GM23338 (cell line): ENCODE data around the gene SLC16A5. TPM values are rescaled to one million over a fixed set of nuclear protein-coding genes. Genes with fewer than 3 reads are reported as not detected.
A peak's percentile ranks its signal among the peaks of the same experiment; 100 is the strongest.

Experiments used
- ATAC-seq: fragments of 200-7000 bp; cut with Tn5 transposase; 3 replicates; pipeline ENCODE4 v1.9.1; 2020
- DNase-seq: peaks from one replicate; pipeline ENCODE4 v3.0.0-alpha.2; 2015; ENCODE audit warnings: low spot score
- H2AFZ ChIP-seq: fragments of 200-600 bp; sonication (generic); 2 replicates; pipeline ENCODE4 v1.8.0; 2016; ENCODE audit warnings: antibody characterized with exemption, mild to moderate bottlenecking, moderate library complexity
- H3F3A ChIP-seq: fragments of 200-600 bp; sonication (generic); replicated peaks from 2 replicates; pipeline ENCODE4 v1.8.0; 2017; ENCODE audit warnings: antibody characterized with exemption, mixed run types, low read depth
- H3K27ac ChIP-seq: fragments of 200-600 bp; sonication (generic); 2 replicates; pipeline ENCODE4 v1.6.1; 2016; ENCODE audit warnings: low read depth
- H3K27me3 ChIP-seq: fragments of 200-600 bp; sonication (generic); 2 replicates; pipeline ENCODE4 v1.8.0; 2016; ENCODE audit warnings: mild to moderate bottlenecking, mixed run types, moderate library complexity; ENCODE audit not compliant: insufficient read depth
- H3K36me3 ChIP-seq: fragments of 200-600 bp; sonication (generic); 2 replicates; pipeline ENCODE4 v1.8.0; 2016; ENCODE audit warnings: mild to moderate bottlenecking; ENCODE audit not compliant: insufficient read depth
- H3K4me1 ChIP-seq: fragments of 200-600 bp; sonication (generic); 2 replicates; pipeline ENCODE4 v1.8.0; 2016; ENCODE audit warnings: mild to moderate bottlenecking, moderate library complexity; ENCODE audit not compliant: insufficient read depth
- H3K4me2 ChIP-seq: fragments of 200-600 bp; sonication (generic); 2 replicates; pipeline ENCODE4 v1.7.1; 2017; ENCODE audit warnings: mixed run types
- H3K4me3 ChIP-seq: fragments of 200-600 bp; sonication (generic); 2 replicates; pipeline ENCODE4 v1.6.1; 2016; ENCODE audit warnings: mixed run types
- H3K79me2 ChIP-seq: fragments of 200-600 bp; sonication (generic); replicated peaks from 2 replicates; pipeline ENCODE4 v1.8.0; 2017; ENCODE audit warnings: mild to moderate bottlenecking; ENCODE audit not compliant: insufficient read depth
- H3K9me2 ChIP-seq: fragments of 200-600 bp; sonication (generic); 2 replicates; pipeline ENCODE4 v1.8.0; 2017; ENCODE audit not compliant: insufficient read depth
- H4K20me1 ChIP-seq: fragments of 200-600 bp; sonication (generic); replicated peaks from 2 replicates; pipeline ENCODE4 v1.8.0; 2017; ENCODE audit warnings: mild to moderate bottlenecking; ENCODE audit not compliant: insufficient read depth
- H3K27ac Mint-ChIP-seq: 2 replicates; pipeline ENCODE4 v1.8.0; 2020; ENCODE audit warnings: inconsistent platforms, mild to moderate bottlenecking, moderate library complexity, mixed read lengths
- H3K27me3 Mint-ChIP-seq: 3 replicates; pipeline ENCODE4 v1.8.0; 2022; ENCODE audit warnings: low read depth, mild to moderate bottlenecking, moderate library complexity, mixed read lengths, inconsistent platforms; ENCODE audit not compliant: insufficient read depth, poor library complexity
- H3K36me3 Mint-ChIP-seq: 3 replicates; pipeline ENCODE4 v1.8.0; 2021; ENCODE audit warnings: low read depth, mild to moderate bottlenecking, inconsistent platforms, moderate library complexity, mixed read lengths
- H3K4me1 Mint-ChIP-seq: 3 replicates; pipeline ENCODE4 v1.8.0; 2020; ENCODE audit warnings: mild to moderate bottlenecking, inconsistent platforms, mixed read lengths
- H3K4me3 Mint-ChIP-seq: 3 replicates; pipeline ENCODE4 v1.8.0; 2021; ENCODE audit warnings: moderate library complexity, mild to moderate bottlenecking, inconsistent platforms, mixed read lengths
- H3K9me3 Mint-ChIP-seq: 3 replicates; pipeline ENCODE4 v1.8.0; 2020; ENCODE audit warnings: moderate library complexity, mild to moderate bottlenecking, inconsistent platforms, mixed read lengths
- CTCF ChIP-seq, 2 experiments: fragments of 200-600 bp in 1 of 2; sonication (generic) in 1 of 2; conservative IDR thresholded peaks; 2 replicates each; pipeline versions ENCODE4 v1.5.1 to v1.6.1; 2016 to 2017; ENCODE audit warnings: antibody characterized with exemption in 2 of 2, low read depth in 2 of 2, mild to moderate bottlenecking in 2 of 2, moderate library complexity in 1 of 2
- ETS1 ChIP-seq: IDR thresholded peaks from 2 replicates; pipeline ENCODE4 v1.6.1; 2016; ENCODE audit warnings: antibody characterized with exemption
- EZH2 ChIP-seq: fragments of 200-600 bp; sonication (generic); IDR thresholded peaks from one replicate; pipeline ENCODE4 v1.8.0; 2017; ENCODE audit warnings: antibody characterized with exemption, mild to moderate bottlenecking, low read depth; ENCODE audit not compliant: unreplicated experiment
- EZH2phosphoT487 ChIP-seq: fragments of 200-600 bp; sonication (generic); IDR thresholded peaks from one replicate; pipeline ENCODE4 v1.8.1; 2018; ENCODE audit warnings: antibody characterized with exemption; ENCODE audit not compliant: unreplicated experiment
- JUNB ChIP-seq: IDR thresholded peaks from one replicate; pipeline ENCODE4 v1.6.1; 2016; ENCODE audit warnings: antibody characterized with exemption; ENCODE audit not compliant: unreplicated experiment
- NANOG ChIP-seq: IDR thresholded peaks from 2 replicates; pipeline ENCODE4 v1.6.1; 2016; ENCODE audit warnings: antibody characterized with exemption, borderline replicate concordance
- REST ChIP-seq: IDR thresholded peaks from one replicate; pipeline ENCODE4 v1.6.1; 2018; ENCODE audit warnings: antibody characterized with exemption; ENCODE audit not compliant: unreplicated experiment
- STAT1 ChIP-seq: IDR thresholded peaks from one replicate; pipeline ENCODE4 v1.6.1; 2016; ENCODE audit warnings: antibody characterized with exemption; ENCODE audit not compliant: unreplicated experiment
- ZNF114 ChIP-seq: fragments of 250-450 bp; sonication (Bioruptor Pico); IDR thresholded peaks from 2 replicates; pipeline ENCODE4 v1.5.0; 2020; ENCODE audit warnings: mild to moderate bottlenecking, moderate library complexity
- ZNF462 ChIP-seq: fragments of 250-450 bp; sonication (Bioruptor Pico); IDR thresholded peaks from 2 replicates; pipeline ENCODE4 v1.5.0; 2020; ENCODE audit warnings: mild to moderate bottlenecking, moderate library complexity
- polyA plus RNA-seq: library from polyadenylated mRNA; unstranded; fragments of >200 nt; fragmentation: Nextera tagmentation; extraction: Ambion mirVana; gene quantifications from 2 replicates; pipeline ENCODE4 v1.2.1, GENCODE V29; 2016
- total RNA-seq: library from RNA; depleted of rRNA; stranded (reverse); fragments of >200 nt; shearing (Covaris generic); gene quantifications from 2 replicates; pipeline ENCODE4 v1.2.3, GENCODE V29; 2014

SLC16A5 gene
- total and polyA plus RNA-seq, 2 experiments from 2014 or later, result 7.3 to 40.0 TPM

- peak; percentile 17; the same call in 1 of the 3 replicates for ATAC-seq
Measured at GRCh38 chr17:75063626-75064025, 24.1 kb upstream of the SLC16A5 start.

More at GRCh38 chr17:75063626-75064025, 24.1 kb upstream of the SLC16A5 start:
- Histone ChIP-seq H3K4me3 (no peak overlapping the region), H4K20me1 (peaks cover 10% of the 10 kb centered on the region; the same call in 1 of the 2 replicates), H2AFZ (no peak overlapping the region), H3K27me3 (no peaks in the 10 kb centered on the region), H3F3A (0 out of 2 replicates have a peak, but pooled peaks cover 6% of the 10 kb centered on the region), H3K4me2 (no peak overlapping the region), H3K9me2 (no peaks in the 10 kb centered on the region), H3K36me3 (peaks cover 40% of the 10 kb centered on the region), H3K4me1 (no peaks in the 10 kb centered on the region), H3K27ac (no peak overlapping the region), H3K79me2 (no peaks in the 10 kb centered on the region)
- Mint-ChIP-seq H3K36me3 (peaks cover 56% of the 10 kb centered on the region), H3K27me3 (peaks cover 10% of the 10 kb centered on the region), H3K4me3 (no peak overlapping the region), H3K9me3 (no peaks in the 10 kb centered on the region), H3K4me1 (no peaks in the 10 kb centered on the region), H3K27ac (no peak overlapping the region)
- DNase-seq, result no peak
- TF ChIP-seq STAT1, result no peak
- TF ChIP-seq CTCF (conservative IDR thresholded peaks at IDR 0.05; ENCODE audit: low read depth in 2 of 2), result no peak
- TF ChIP-seq ETS1, result no peak
- TF ChIP-seq JUNB, result no peak
- no peak for TF ChIP-seq NANOG
- no peak for TF ChIP-seq EZH2phosphoT487
- no peak for TF ChIP-seq ZNF462 (CRISPR knock-in tag)
- no peak for TF ChIP-seq REST
- no peak for TF ChIP-seq ZNF114 (CRISPR knock-in tag)
- TF ChIP-seq EZH2, result no peak
